ENCODE data around the gene CCDC40.
A peak's percentile ranks its signal among the peaks of the same experiment; 100 is the strongest.

The CCDC40 gene

DNA sequence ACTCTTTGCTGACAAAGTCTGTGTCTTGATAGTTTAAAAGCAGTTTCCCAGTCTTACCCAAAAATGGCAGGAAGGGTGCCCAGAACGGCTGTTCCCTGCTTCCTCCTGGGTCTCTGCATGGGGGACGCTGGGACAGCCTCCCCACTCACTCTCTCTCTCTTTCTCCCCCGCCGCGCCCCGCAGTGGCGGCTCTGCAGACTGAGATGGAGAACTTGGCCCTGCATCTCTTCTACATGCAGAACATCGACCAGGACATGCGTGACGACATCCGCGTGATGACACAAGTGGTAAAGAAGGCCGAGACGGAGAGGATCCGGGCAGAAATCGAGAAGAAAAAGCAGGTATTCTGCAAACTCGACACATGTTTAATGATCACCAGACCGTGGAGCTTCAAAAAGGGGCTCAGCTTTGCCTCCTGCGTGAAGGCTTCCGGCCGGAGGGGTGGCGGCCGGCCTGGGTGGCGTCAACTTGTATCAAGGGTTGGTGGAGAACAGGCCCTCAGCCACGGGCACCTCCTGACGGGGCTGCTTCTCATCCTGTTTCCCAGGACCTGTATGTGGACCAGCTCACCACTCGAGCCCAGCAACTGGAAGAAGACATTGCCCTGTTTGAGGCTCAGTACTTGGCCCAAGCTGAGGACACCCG, 22.0 kb downstream of the CCDC40 start:
- no peak overlapping the region for H4K91ac ChIP-seq (ENCODE audit: low read depth, low read length, poor library complexity)
- DNase-seq (ENCODE audit: low spot score): no peak
- H2AFZ ChIP-seq (ENCODE audit: low read length): no peak overlapping the region
- no peaks in the 10 kb centered on the region for H3K9me3 ChIP-seq (replicated peaks in 1 of 2; ENCODE audit: control insufficient read depth in 2 of 2, insufficient read depth in 1 of 2, low read depth in 1 of 2, low read length in 2 of 2)
- H3K9ac ChIP-seq (ENCODE audit: low read depth, low read length, poor library complexity): no peak overlapping the region
- no peak overlapping the region for H3K27ac ChIP-seq (replicated peaks; ENCODE audit: low read length)
- H3K27me3 ChIP-seq (ENCODE audit: control insufficient read depth in 3 of 3, insufficient read depth in 3 of 3, low read depth in 1 of 3, low read length in 3 of 3): no peaks in the 10 kb centered on the region
- H4K8ac ChIP-seq (ENCODE audit: low read depth, low read length): no peak overlapping the region
- H2BK120ac ChIP-seq (ENCODE audit: low read depth, low read length): no peak overlapping the region
- no peaks in the 10 kb centered on the region for H3K4me1 ChIP-seq (ENCODE audit: control insufficient read depth in 2 of 2, insufficient read depth in 1 of 2, low read depth in 1 of 2, low read length in 2 of 2)
- H3K36me3 ChIP-seq (replicated peaks in 1 of 2; ENCODE audit: control insufficient read depth in 2 of 2, insufficient read depth in 2 of 2, low read length in 2 of 2): peaks cover 8 to 58% of the 10 kb centered on the region in 2 donors
- H3K23ac ChIP-seq (ENCODE audit: low read depth, low read length, poor library complexity): peak overlapping the region; percentile 22
- H3K4me2 ChIP-seq (ENCODE audit: insufficient read depth, low read length, poor library complexity, severe bottlenecking): no peak overlapping the region
- no peak overlapping the region for H3K4ac ChIP-seq (ENCODE audit: low read length)
- no peak overlapping the region for H2BK15ac ChIP-seq (ENCODE audit: low read length)
- no CpG with 5 or more reads among the region's 28 CpGs for WGBS, 2 donors (ENCODE audit: extremely low coverage in 2 of 2, insufficient read length in 2 of 2, insufficient replicate concordance in 1 of 2)
- H3K18ac ChIP-seq (ENCODE audit: low read length): no peak overlapping the region
- no peak overlapping the region for H3K14ac ChIP-seq (ENCODE audit: low read length)
- H2BK12ac ChIP-seq (ENCODE audit: low read length): peak overlapping the region; percentile 43
- H3K4me3 ChIP-seq (ENCODE audit: low read length in 2 of 2): no peak overlapping the region
- H2AK5ac ChIP-seq (ENCODE audit: low read depth, low read length): no peak overlapping the region
- no peaks in the 10 kb centered on the region for H3K79me1 ChIP-seq (ENCODE audit: low read depth, low read length)
- H2BK5ac ChIP-seq (ENCODE audit: low read length): no peak overlapping the region

DNA sequence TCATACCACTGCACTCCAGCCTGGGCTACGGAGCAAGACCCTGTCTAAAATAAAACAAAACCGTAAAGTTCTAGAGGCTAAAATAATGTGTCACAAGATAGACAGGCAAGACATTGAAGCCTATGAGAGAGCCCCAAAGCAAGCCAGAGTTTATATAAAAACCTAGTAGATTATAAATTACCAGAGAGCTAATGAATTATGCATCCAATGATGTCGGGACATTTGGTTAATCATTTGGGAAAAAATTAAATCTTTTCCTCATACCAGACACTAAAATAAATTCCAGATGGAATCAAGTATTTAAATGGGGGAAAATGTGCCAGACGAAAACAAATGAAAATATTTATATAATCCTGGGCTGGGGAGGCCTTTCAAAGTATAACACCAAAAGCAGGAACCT, 24.2 kb downstream of the CCDC40 start:
- H3K4me2 ChIP-seq (ENCODE audit: insufficient read depth, low read length, poor library complexity, severe bottlenecking): no peak overlapping the region
- no CpG with 5 or more reads among the region's 4 CpGs for WGBS, 2 donors (ENCODE audit: extremely low coverage in 2 of 2, insufficient read length in 2 of 2, insufficient replicate concordance in 1 of 2)
- H3K23ac ChIP-seq (ENCODE audit: low read depth, low read length, poor library complexity): no peak overlapping the region
- no peak overlapping the region for H3K18ac ChIP-seq (ENCODE audit: low read length)
- no peak overlapping the region for H4K91ac ChIP-seq (ENCODE audit: low read depth, low read length, poor library complexity)
- H3K9ac ChIP-seq (ENCODE audit: low read depth, low read length, poor library complexity): no peak overlapping the region
- no peak overlapping the region for H2BK15ac ChIP-seq (ENCODE audit: low read length)
- no peak overlapping the region for H2AFZ ChIP-seq (ENCODE audit: low read length)
- no peaks in the 10 kb centered on the region for H3K27me3 ChIP-seq (ENCODE audit: control insufficient read depth in 3 of 3, insufficient read depth in 3 of 3, low read depth in 1 of 3, low read length in 3 of 3)
- H3K79me1 ChIP-seq (ENCODE audit: low read depth, low read length): no peaks in the 10 kb centered on the region
- no peak overlapping the region for H3K14ac ChIP-seq (ENCODE audit: low read length)
- no peak overlapping the region for H3K27ac ChIP-seq (replicated peaks; ENCODE audit: low read length)
- no peaks in the 10 kb centered on the region for H3K9me3 ChIP-seq (replicated peaks in 1 of 2; ENCODE audit: control insufficient read depth in 2 of 2, insufficient read depth in 1 of 2, low read depth in 1 of 2, low read length in 2 of 2)
- H4K8ac ChIP-seq (ENCODE audit: low read depth, low read length): no peak overlapping the region
- no peak overlapping the region for H2BK12ac ChIP-seq (ENCODE audit: low read length)
- H3K4me1 ChIP-seq (ENCODE audit: control insufficient read depth in 2 of 2, insufficient read depth in 1 of 2, low read depth in 1 of 2, low read length in 2 of 2): peaks cover 2 to 6% of the 10 kb centered on the region in 2 donors
- H2AK5ac ChIP-seq (ENCODE audit: low read depth, low read length): no peak overlapping the region
- no peak overlapping the region for H2BK120ac ChIP-seq (ENCODE audit: low read depth, low read length)
- no peak for DNase-seq (ENCODE audit: low spot score)
- no peak overlapping the region for H3K4me3 ChIP-seq (ENCODE audit: low read length in 2 of 2)
- H3K4ac ChIP-seq (ENCODE audit: low read length): no peak overlapping the region
- peaks cover 8 to 58% of the 10 kb centered on the region in 2 donors for H3K36me3 ChIP-seq (replicated peaks in 1 of 2; ENCODE audit: control insufficient read depth in 2 of 2, insufficient read depth in 2 of 2, low read length in 2 of 2)
- H2BK5ac ChIP-seq (ENCODE audit: low read length): no peak overlapping the region

DNA sequence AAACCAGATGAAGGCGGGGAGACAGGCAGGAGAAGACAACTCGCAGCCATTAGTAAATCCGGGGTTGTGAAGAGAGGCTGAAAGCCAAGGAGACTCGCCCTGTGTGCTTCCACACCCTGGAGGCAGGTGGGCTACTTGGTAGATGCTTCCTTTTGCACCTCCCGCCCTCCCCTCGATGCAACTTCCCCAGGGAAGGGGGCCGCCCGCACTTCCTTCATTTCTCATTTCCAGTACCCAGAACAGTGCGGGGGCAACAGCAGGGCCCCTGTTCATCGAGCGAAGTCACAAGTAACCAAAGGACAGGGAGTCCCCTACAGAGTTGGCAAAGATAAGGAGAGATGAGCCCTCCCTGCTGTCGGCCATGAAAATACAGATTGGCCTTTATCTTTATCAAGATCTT, 25.0 kb downstream of the CCDC40 start:
- H2BK120ac ChIP-seq (ENCODE audit: low read depth, low read length): no peak overlapping the region
- H3K36me3 ChIP-seq (replicated peaks in 1 of 2; ENCODE audit: control insufficient read depth in 2 of 2, insufficient read depth in 2 of 2, low read length in 2 of 2): peaks cover 8 to 54% of the 10 kb centered on the region in 2 donors
- H3K79me1 ChIP-seq (ENCODE audit: low read depth, low read length): no peaks in the 10 kb centered on the region
- H3K9me3 ChIP-seq (replicated peaks in 1 of 2; ENCODE audit: control insufficient read depth in 2 of 2, insufficient read depth in 1 of 2, low read depth in 1 of 2, low read length in 2 of 2): no peaks in the 10 kb centered on the region
- H2BK12ac ChIP-seq (ENCODE audit: low read length): no peak overlapping the region
- H3K4me3 ChIP-seq (ENCODE audit: low read length in 2 of 2): no peak overlapping the region
- no peak overlapping the region for H2BK15ac ChIP-seq (ENCODE audit: low read length)
- no peak overlapping the region for H4K8ac ChIP-seq (ENCODE audit: low read depth, low read length)
- H3K4me2 ChIP-seq (ENCODE audit: insufficient read depth, low read length, poor library complexity, severe bottlenecking): no peak overlapping the region
- no peak overlapping the region for H3K4ac ChIP-seq (ENCODE audit: low read length)
- H2AFZ ChIP-seq (ENCODE audit: low read length): no peak overlapping the region
- WGBS, 2 donors (ENCODE audit: extremely low coverage in 2 of 2, insufficient read length in 2 of 2, insufficient replicate concordance in 1 of 2): no CpG with 5 or more reads among the region's 12 CpGs
- no peaks in the 10 kb centered on the region for H3K27me3 ChIP-seq (ENCODE audit: control insufficient read depth in 3 of 3, insufficient read depth in 3 of 3, low read depth in 1 of 3, low read length in 3 of 3)
- no peak overlapping the region for H2BK5ac ChIP-seq (ENCODE audit: low read length)
- H3K9ac ChIP-seq (ENCODE audit: low read depth, low read length, poor library complexity): no peak overlapping the region
- H3K23ac ChIP-seq (ENCODE audit: low read depth, low read length, poor library complexity): no peak overlapping the region
- no peak overlapping the region for H4K91ac ChIP-seq (ENCODE audit: low read depth, low read length, poor library complexity)
- DNase-seq (ENCODE audit: low spot score): no peak
- H3K4me1 ChIP-seq (ENCODE audit: control insufficient read depth in 2 of 2, insufficient read depth in 1 of 2, low read depth in 1 of 2, low read length in 2 of 2): peaks cover 2 to 6% of the 10 kb centered on the region in 2 donors
- H3K14ac ChIP-seq (ENCODE audit: low read length): no peak overlapping the region
- H3K27ac ChIP-seq (replicated peaks; ENCODE audit: low read length): no peak overlapping the region
- H3K18ac ChIP-seq (ENCODE audit: low read length): no peak overlapping the region
- no peak overlapping the region for H2AK5ac ChIP-seq (ENCODE audit: low read depth, low read length)

GRCh38 chr17:80063830-80064585, 27.6 kb downstream of the CCDC40 start:
- H3K27ac ChIP-seq (replicated peaks; ENCODE audit: low read length): no peak overlapping the region
- no peak overlapping the region for H2AFZ ChIP-seq (ENCODE audit: low read length)
- peak overlapping the region; percentile 6 for H2AK5ac ChIP-seq (ENCODE audit: low read depth, low read length)
- H3K18ac ChIP-seq (ENCODE audit: low read length): peak overlapping the region; percentile 36
- peaks cover 2 to 6% of the 10 kb centered on the region in 2 donors for H3K4me1 ChIP-seq (ENCODE audit: control insufficient read depth in 2 of 2, insufficient read depth in 1 of 2, low read depth in 1 of 2, low read length in 2 of 2)
- H3K36me3 ChIP-seq (replicated peaks in 1 of 2; ENCODE audit: control insufficient read depth in 2 of 2, insufficient read depth in 2 of 2, low read length in 2 of 2): peaks cover 9 to 46% of the 10 kb centered on the region in 2 donors
- H2BK15ac ChIP-seq (ENCODE audit: low read length): peak overlapping the region; percentile 88
- peak overlapping the region; percentile 89 for H3K23ac ChIP-seq (ENCODE audit: low read depth, low read length, poor library complexity)
- H3K9ac ChIP-seq (ENCODE audit: low read depth, low read length, poor library complexity): no peak overlapping the region
- no peaks in the 10 kb centered on the region for H3K79me1 ChIP-seq (ENCODE audit: low read depth, low read length)
- no peak overlapping the region for H3K4me2 ChIP-seq (ENCODE audit: insufficient read depth, low read length, poor library complexity, severe bottlenecking)
- H3K4ac ChIP-seq (ENCODE audit: low read length): no peak overlapping the region
- no peak for DNase-seq (ENCODE audit: low spot score)
- H2BK12ac ChIP-seq (ENCODE audit: low read length): no peak overlapping the region
- H4K8ac ChIP-seq (ENCODE audit: low read depth, low read length): no peak overlapping the region
- no peaks in the 10 kb centered on the region for H3K9me3 ChIP-seq (replicated peaks in 1 of 2; ENCODE audit: control insufficient read depth in 2 of 2, insufficient read depth in 1 of 2, low read depth in 1 of 2, low read length in 2 of 2)
- H2BK5ac ChIP-seq (ENCODE audit: low read length): no peak overlapping the region
- no peaks in the 10 kb centered on the region for H3K27me3 ChIP-seq (ENCODE audit: control insufficient read depth in 3 of 3, insufficient read depth in 3 of 3, low read depth in 1 of 3, low read length in 3 of 3)
- no peak overlapping the region for H4K91ac ChIP-seq (ENCODE audit: low read depth, low read length, poor library complexity)
- WGBS, 2 donors (ENCODE audit: extremely low coverage in 2 of 2, insufficient read length in 2 of 2, insufficient replicate concordance in 1 of 2): no CpG with 5 or more reads among the region's 27 CpGs
- no peak overlapping the region for H3K14ac ChIP-seq (ENCODE audit: low read length)
- H2BK120ac ChIP-seq (ENCODE audit: low read depth, low read length): no peak overlapping the region
- no peak overlapping the region for H3K4me3 ChIP-seq (ENCODE audit: low read length in 2 of 2)

Data from neuronal stem cell (in vitro differentiated cells).